ENCODE measurements around the gene PLAC8.

GRCh38 chr4:83115000-83115399, 471 bp upstream of the PLAC8 start:
- TF ChIP-seq CTCF (conservative IDR thresholded peaks at IDR 0.05 in 1 of 2, IDR thresholded peaks at IDR 0.05 in 1 of 2; ENCODE audit: extremely low read depth in 1 of 2, insufficient read depth in 1 of 2, low read depth in 1 of 2, low read length in 2 of 2) (no peak), EZH2 (IDR thresholded peaks at IDR 0.05; ENCODE audit: borderline replicate concordance, low read length) (no peak)

Data from mammary epithelial cell (primary cell).